ENCODE measurements around the gene PRPF40B.

Gene PRPF40B

GRCh38 chr12:49612210-49612609 lies 11.2 kb upstream of the PRPF40B start:
- DNase-seq (ENCODE audit: low read depth) = no peak
- no peak for TF ChIP-seq CTCF (IDR thresholded peaks at IDR 0.05; ENCODE audit: insufficient read depth, low read depth, low read length, missing control alignments)
- no peak overlapping the region for H3K4me3 ChIP-seq (ENCODE audit: low read length)

GRCh38 chr12:49615725-49616124 lies 7.6 kb upstream of the PRPF40B start:
- H3K4me3 ChIP-seq (ENCODE audit: low read length) = no peak overlapping the region
- no peak for TF ChIP-seq CTCF (IDR thresholded peaks at IDR 0.05; ENCODE audit: insufficient read depth, low read depth, low read length, missing control alignments)

GRCh38 chr12:49616533-49617219 lies 6.7 kb upstream of the PRPF40B start:
- TF ChIP-seq CTCF (IDR thresholded peaks at IDR 0.05; ENCODE audit: insufficient read depth, low read depth, low read length, missing control alignments) = no peak
- no peak overlapping the region for H3K4me3 ChIP-seq (ENCODE audit: low read length)
- no peak for DNase-seq (ENCODE audit: low read depth)

More at GRCh38 chr12:49615725-49616124, 7.6 kb upstream of the PRPF40B start:
- no peak for DNase-seq (ENCODE audit: low read depth)

- no peak overlapping the region for H3K4me3 ChIP-seq (ENCODE audit: low read length)
- DNase-seq (ENCODE audit: low read depth) = no peak
Measured at GRCh38 chr12:49618576-49618975, 4.8 kb upstream of the PRPF40B start.

GRCh38 chr12:49619286-49619685 lies 4.1 kb upstream of the PRPF40B start:
- peak; percentile 82 for DNase-seq (ENCODE audit: low read depth)
- H3K4me3 ChIP-seq (ENCODE audit: low read length) = no peak overlapping the region
- no peak for TF ChIP-seq CTCF (IDR thresholded peaks at IDR 0.05; ENCODE audit: insufficient read depth, low read depth, low read length, missing control alignments)

More at GRCh38 chr12:49618576-49618975, 4.8 kb upstream of the PRPF40B start:
- no peak for TF ChIP-seq CTCF (IDR thresholded peaks at IDR 0.05; ENCODE audit: insufficient read depth, low read depth, low read length, missing control alignments)

- DNase-seq (ENCODE audit: low read depth) = no peak
- peak overlapping the region; percentile 65 for H3K4me3 ChIP-seq (ENCODE audit: low read length)
- TF ChIP-seq CTCF (IDR thresholded peaks at IDR 0.05; ENCODE audit: insufficient read depth, low read depth, low read length, missing control alignments) = no peak
Measured at GRCh38 chr12:49621651-49622500, 1.5 kb upstream of the PRPF40B start.
